ENCODE results near the gene N4BP2.

DNA sequence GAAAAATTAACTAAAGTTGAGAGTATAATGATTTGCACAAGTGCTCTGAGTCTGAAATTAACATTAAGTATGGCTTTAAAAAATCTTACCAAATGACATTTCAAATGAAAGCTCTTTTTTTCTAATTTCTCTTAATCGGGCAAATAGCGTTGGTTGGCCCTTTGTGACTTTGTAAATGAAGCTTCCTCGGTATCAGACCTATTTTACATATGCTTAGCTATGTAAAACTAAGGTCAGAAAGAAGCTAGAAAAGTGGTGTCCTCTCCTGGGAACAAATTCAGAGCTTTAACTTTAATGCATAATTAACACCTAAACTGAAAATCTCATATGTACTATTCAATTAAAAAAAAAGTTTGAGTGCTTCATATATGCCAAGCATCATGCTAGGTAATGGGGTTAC lies 62.7 kb downstream of the N4BP2 start:
- TF ChIP-seq, protein P1, sequence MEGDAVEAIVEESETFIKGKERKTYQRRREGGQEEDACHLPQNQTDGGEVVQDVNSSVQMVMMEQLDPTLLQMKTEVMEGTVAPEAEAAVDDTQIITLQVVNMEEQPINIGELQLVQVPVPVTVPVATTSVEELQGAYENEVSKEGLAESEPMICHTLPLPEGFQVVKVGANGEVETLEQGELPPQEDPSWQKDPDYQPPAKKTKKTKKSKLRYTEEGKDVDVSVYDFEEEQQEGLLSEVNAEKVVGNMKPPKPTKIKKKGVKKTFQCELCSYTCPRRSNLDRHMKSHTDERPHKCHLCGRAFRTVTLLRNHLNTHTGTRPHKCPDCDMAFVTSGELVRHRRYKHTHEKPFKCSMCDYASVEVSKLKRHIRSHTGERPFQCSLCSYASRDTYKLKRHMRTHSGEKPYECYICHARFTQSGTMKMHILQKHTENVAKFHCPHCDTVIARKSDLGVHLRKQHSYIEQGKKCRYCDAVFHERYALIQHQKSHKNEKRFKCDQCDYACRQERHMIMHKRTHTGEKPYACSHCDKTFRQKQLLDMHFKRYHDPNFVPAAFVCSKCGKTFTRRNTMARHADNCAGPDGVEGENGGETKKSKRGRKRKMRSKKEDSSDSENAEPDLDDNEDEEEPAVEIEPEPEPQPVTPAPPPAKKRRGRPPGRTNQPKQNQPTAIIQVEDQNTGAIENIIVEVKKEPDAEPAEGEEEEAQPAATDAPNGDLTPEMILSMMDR (IDR thresholded peaks at IDR 0.05): no peak
- no peak for TF ChIP-seq POLR2A (IDR thresholded peaks at IDR 0.05)

Data from suprapubic skin (tissue), 3 donors.